Measurements from ENCODE around the gene ANTXRL.

- no peak for TF ChIP-seq CTCF (IDR thresholded peaks at IDR 0.05; ENCODE audit: insufficient read depth, low read length)
- TF ChIP-seq POLR2AphosphoS5 (IDR thresholded peaks at IDR 0.05; ENCODE audit: low read depth), result no peak
- TF ChIP-seq SPI1 (IDR thresholded peaks at IDR 0.05; ENCODE audit: borderline replicate concordance, low read depth), result no peak
Observed at GRCh38 chr10:46268076-46268881, 18.5 kb upstream of the ANTXRL start.

Measured in HL-60 (cell line).